Anterior cingulate cortex (tissue), 58 donors: ENCODE data around the gene KCND3.

Source experiments
- DNase-seq, 58 donors: peaks; one replicate each; lab custom pipeline; 2025; lab: John Stamatoyannopoulos, UW

KCND3 gene

DNA sequence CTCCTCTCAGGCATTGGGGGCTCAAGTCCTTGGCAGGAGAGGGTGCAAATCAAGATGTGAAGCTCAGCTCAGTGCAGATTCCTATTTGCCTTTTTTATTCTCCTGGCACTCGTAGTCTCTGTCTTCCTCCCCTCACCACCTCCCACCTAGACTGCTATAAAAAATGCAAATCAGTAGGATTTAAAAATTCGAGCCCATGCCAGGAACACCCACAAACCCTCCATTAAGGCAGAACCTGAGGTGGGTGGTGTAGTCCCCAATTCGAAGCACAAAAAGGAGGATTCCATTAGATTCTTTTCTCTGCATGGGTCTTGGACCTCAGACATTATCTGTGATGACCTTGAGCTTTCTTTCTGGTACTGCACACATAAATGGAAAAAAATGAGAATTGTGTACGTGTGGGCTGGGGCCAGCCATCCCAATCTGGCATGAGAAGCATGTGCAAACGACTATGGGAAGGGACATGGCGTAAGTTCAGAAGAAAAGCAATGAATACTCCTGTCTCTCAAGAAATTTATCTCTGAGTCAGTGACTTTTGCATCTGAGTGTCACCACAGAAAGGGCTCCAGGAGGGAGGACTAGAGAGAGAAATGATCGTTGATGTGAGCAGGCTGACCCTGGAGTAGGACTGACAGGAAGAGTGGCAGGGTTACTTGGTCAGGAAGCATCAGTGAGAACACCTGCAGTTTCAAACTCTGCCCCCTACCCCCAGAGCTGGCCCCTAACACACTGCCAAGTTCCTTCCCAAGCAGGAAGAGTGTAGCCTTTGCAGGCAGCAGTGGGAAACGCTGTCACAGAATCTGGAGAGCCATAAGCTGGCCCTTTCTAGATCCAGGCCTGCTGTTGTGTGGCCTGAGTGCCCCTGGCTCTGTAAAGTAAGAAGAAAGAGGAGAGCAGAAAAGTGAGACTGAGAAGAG, 252.0 kb downstream of the KCND3 start:
- peak in 3 of 58 donors; percentile 35 to 81 (median 69) for DNase-seq

DNA sequence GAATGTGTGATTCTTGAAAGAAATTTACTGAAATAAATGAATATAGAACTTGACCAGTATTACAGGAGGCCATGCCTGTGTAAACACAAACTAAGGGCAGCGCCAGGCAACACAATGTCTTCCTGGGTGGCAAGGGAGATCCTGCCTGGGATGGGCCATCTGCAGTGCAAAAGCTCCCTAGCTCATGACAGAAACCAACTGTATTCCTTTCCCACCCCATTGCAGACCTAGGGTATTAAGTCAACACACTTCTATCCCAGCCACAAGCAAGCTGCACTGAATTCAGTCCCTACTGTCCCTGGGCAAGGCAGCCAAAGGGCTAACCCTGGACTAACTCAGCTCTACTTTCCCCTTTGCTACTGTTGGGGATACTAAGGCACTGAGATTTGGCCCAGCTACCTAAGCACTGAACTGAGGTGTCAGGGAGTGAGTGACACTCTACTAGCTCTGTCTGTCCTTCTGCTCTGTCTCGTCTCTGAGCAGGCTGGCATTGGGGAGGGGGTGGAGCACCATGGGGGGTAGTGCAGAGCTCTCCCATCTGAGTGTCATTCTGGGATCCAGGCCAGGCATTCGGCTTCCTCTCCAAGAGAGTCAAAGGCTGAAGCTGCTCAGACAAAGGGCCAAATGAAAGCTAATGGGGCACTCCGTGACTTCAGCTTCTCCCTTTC, 252.8 kb downstream of the KCND3 start:
- DNase-seq: peak in 46 of 58 donors; percentile 37 to 83 (median 68)

DNA sequence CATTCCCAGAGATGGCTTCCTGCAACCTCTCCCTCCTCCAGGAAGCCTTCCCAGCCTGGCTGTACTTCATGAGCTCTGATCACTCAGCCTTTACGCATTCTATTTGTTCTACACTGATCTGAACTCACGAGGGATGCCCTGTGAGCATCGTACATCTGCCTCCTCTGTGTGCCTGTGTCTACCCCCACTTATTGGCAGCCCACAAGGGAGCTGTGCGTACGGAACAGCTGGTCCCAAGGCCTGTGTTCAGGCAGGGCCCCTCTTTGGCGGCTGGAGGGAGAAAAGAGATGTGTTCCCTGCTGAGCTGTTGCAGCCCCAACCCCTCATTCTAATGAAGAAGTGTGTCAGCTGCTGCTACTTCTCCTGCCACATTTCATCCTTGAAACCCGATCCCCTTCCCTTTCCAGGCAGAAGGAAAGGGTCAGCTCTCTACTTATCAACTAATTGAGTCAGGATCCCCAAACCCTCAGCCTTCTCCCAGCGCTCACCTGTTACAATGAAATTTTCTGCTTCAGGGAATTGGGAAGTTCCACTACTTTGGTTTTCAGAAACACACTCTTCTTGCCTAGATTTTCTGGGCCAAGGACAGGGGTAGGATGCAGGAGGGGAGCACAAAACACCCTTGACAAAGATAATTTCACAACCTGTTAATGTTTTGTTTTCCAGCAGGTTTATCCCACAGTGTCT, 253.5 kb downstream of the KCND3 start:
- DNase-seq: peak in 14 of 58 donors; percentile 16 to 67 (median 40)

DNA sequence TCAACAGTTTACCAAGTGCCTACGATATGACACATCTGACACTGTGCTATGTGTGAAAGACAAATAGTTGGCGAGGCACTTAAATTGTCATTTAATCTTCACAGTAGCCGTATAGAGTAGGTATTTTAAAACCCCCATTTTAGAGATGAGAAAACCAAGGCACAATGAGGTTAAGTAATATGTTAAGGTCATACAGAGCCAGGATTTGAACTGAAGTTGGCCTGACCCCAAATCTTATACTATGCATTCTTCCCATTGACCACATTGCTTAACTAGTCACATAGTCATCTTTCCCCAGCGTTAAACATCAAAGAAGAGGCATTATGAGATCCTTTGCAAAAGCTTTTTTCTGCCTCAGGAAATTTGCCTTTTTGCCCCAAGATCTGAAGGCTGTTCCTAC, 254.1 kb downstream of the KCND3 start:
- no peak for DNase-seq

DNA sequence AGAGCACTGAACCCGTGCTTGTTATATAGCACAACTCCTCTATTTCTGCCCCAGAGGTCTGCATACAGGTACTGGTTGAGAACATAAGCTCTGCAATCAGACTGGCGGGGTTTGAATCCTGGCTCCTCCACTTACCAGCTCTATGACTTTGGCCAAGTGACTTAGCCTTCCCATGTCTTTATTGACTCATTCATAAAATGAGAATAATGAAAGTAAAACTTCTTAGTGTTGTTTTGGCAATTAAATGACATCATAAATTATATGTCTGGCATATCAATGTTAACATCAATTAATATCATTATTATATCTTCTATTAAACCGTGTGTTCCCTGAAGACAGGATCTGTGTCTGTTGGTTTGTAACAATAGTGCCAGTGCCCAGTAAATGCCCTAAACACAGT, 254.6 kb downstream of the KCND3 start:
- no peak for DNase-seq

DNA sequence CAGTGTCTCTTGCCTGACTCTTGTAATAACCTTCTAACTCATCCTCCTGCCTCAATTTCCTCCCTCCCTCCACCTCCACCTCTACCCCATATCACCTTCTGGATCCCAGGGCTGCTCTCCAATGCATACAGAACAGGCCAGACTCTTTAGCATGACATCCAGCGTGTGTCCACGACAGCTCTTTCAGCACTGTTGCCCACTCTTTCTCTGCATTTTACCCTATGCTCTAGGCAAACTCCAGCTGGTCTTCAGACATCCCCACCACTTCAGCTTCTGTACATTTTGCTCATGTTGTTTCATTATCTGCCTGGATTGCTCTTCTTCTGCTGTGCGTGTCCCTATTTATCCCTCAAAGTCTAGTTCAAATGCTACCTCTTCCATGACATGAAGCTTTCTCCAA, 255.0 kb downstream of the KCND3 start:
- no peak for DNase-seq

DNA sequence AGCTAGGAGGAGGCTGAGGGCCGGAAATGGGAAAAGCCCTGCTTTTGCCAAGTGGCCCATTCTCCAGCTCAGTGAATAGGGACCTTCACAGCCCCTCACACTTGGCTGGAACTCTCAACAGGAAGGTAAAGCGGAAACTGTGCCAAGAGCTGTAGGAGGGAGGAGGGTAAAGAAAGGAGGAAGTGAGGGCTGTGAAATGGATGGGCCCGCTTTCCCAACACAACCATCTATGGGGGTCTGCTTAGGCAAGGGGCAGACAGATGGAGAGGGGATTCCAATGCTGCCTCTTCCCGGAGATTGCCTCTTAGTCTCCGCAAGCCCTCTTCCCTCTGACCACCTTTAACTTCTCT, 255.5 kb downstream of the KCND3 start:
- DNase-seq: peak in 1 of 58 donors; percentile 45

DNA sequence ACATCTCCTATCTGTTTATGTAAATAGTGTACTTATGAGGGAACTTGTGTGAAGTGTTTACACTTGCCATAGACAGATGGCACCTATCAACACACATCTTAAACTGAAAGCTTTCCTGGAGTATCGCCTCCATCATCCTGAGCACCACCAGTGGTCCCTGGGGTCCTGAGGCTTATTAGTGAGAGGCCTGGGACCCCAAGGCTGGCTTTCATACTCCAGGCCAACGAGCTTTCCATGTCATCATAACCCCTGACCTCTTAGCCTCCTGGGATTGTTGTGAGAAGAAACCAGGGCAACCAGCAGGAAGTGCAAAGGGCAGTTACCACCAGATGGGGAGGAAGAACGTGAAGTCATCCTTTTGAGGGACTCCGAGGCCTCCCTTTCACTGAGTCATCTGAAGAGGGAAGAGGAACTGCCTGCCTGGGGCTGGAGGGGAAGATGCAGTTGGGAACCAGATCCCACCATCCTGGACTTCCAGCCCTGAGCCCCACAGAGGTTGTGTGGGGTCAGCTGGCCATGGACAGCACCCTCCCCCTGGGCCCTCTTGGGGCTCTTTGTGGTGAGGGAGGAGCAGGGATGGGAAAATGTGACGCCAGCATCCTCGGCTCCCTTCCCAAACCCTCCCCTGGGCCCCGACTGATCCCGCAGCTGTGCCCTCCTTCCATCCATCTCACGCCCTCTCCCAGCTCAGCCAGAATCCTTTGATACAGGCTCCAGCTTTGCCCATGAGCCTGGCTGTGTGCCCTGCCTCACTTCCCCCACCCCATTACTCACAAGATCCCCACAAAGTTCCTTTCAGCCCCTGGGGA, 256.1 kb downstream of the KCND3 start:
- peak in 19 of 58 donors; percentile 14 to 53 (median 36) for DNase-seq

DNA sequence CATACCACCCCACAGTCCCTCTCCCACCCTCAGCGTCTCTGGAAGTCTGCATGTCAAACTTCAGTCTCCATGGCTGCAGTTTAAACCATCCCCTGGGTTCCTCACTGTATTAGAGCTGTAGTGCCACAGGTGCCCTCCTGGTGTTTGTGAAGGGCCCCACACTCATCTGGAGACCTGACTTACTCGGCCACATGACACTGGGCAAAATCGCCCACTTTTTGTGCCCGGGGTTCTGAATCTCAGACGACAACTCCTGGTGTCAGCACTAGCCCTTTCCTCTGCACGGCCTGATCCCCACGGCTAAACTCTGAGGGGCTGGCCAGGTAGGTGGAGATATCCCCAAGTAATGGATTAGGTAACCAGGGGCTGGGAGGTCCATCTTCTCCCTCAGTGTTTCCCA, 256.8 kb downstream of the KCND3 start:
- DNase-seq: no peak

DNA sequence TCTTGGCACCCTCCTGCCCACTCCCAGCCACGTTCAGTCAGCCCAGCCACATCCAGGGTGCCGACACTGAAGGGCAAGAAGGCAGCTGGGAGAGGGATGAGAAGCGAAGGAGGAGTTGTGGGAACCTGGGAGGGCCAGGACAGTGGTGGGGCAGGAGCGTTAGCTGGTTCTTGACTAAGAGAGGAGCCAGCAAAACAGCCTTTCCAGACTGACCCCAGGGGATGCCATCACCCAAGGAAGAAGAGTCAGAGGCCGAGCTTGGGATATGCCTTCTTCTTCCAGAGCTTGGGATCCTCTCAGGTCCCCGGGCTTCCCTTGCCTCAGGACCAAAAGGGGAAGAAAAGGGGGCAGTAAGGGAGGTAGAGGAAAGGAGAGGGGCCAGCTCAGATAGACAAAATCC, 257.5 kb downstream of the KCND3 start:
- no peak for DNase-seq

DNA sequence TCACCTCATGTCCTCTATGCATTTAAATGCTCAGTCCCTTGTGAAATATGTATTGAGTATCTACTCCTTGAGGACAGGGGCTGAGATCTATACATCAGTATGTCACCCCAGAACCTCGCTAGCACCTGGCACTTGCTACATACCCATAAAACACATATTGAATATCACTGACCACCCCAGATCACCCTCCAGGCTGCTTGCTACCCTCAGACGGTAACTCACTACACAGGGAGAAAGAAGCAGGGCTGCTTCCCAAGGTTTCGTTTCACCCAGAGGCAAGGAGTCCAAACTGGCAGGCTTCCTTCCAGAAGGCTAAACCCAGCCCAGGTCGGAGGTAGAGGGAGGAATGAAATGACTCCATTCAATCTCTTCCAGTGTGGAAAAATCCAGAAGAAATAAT, 258.8 kb downstream of the KCND3 start:
- DNase-seq: no peak

DNA sequence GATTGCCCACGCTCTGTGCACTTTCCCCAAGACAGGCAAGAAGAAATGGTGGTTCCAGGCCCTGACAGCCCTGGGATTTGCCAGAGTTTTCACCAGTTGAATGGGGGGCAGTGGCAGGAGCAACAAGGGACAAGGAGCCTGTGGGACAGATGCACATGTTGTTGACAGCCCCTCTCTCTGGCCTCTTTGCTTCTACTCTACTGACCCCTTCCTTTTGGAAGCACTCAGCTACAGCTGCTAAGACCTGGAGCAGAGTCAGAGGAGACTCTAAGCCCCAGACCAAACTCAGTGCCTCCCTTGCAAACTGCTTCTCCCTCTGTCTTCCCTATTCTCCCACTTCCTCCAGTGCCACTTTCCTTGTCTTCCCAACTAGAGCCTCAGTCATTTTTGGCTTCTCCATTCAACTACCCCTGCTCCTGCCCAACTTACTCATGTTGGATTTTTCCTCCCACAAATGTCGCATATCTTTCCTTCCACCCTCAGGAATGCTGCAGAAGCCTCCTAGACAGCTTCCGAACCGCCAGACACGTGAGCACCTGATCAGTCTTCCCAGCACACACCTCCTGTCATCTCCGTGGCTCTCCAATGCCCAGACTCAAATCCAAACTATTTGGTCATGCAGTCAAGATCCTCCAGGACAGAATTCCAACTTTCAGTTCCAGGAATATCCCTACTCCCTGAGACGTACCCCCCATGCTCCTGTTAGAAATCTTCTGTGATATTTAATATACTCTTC, 259.4 kb downstream of the KCND3 start:
- DNase-seq: peak in 1 of 58 donors; percentile 23

DNA sequence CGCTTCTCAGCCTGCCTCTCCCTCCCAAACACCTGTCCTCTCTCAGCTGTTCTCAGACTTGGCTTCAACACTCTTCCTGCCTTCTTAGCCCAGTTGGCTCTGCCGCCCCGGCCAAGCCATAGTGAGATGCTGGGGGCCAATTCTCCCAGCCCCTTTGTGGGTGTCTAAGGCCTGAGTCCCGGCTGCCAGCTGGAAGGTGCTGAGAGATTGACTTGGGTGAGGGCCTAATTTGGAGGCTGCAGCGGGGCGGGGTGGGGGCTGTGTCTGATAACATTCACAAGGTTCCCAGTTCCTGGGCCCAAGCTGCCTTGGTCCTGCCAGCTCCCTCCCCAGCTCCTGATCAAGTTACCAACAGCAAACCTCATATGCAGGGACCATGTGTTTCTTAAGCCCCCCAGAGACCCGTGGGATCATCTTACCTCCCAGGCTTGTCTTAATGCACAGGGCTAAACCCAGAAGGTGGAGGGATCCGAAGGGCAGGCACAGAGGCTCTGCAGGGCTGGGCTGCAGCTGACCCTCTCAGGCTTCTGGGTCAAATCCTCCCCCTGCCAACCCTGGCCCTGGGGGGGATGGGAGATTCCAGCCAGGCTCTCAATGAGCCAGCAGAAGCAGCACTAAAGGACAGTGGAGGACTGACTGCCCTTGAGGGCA, 260.1 kb downstream of the KCND3 start:
- peak in 6 of 58 donors; percentile 26 to 53 (median 38) for DNase-seq

DNA sequence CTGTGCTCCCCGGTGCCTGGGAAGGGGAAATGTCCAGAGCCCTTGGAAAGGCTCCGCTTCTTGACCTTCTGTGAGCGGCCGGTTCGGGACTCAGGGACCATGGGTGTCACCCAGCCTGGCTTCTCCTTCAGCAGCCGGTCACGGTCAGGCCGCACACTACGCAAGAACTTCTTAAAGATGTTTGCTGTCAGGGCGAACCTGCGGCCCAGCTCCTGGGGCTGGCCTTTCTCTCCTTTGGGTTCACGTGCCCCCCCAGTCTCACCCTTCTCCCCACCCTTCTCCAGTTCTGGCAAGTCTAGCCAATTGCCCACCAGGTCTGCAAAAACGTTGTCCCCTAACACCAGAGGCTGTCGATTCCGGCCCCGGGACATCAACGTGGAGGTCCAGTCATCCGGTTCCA, 262.4 kb downstream of the KCND3 start:
- DNase-seq: no peak

DNA sequence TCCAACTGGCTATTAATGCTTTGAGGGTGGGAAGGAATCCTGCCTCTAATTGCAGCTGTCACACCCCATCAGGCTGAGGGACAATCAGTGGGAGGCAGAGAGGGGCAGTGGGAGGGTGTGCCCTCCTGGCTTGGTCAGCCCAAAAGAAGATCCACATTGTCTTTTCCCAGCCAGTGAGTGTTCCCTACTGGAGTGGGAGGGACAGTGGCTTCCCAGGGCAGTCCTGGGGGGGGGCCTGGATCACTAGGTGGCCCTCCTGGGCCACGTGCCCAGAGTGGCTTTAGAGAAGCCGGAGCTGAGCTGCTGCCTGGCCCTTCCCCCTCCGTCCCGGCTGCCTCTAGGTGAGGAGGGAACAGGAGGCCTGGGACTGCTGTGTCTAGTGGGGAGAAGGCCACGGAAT, 264.3 kb downstream of the KCND3 start:
- DNase-seq: peak in 4 of 58 donors; percentile 14 to 33 (median 22)

DNA sequence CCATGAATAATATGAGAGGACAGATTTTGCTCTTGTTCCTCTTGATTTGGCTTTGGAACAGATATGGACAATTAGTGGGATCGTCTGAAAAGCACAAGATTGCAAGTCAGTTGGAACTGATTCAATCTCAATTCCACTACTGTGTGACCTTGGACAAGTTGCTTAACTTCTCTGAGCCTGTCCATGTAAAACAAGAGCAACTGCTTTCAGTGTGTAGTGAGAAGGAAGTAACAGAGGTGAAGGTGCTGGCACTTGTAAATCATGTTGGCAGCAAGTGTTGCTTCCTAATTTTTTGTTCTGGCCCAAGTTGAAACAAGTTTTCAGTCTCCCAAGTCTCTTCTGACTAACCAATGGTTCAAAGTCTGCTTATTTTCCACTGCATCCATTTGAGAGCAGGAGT, 265.6 kb downstream of the KCND3 start:
- DNase-seq: no peak

DNA sequence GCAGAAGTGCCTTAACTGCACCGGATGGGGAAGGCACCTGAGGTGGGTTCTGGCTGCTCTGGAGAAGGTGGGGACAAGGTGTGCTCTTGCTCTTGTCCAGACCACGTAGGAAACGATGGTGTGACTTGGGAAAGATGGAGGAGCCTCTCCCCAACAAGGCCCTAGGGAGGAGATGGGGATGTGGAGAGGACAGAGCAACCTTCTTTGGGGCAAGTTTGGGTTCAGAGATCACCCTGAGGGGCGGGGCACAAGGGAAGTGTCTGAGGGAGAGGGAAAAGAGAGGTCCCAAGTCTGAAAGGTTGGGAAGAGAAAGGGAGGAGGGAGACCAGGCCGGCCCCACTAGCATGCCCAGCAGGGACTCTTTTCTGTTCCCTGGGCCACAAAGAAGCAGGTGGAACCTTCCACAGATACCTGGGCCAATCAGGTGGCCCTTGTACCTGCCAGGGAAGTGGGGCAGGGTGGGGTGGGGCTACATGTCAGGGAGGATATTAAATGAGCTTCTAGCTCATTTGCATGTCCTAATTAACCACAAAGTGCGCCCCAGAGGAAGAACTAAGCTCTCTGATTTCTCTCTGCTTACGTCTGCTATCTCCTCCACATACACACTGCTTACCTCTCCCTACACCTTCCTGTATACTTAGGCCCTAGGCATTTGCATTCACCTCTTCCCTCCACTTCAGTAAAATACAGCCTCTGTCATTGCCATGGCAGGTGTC, 266.2 kb downstream of the KCND3 start:
- DNase-seq: no peak

DNA sequence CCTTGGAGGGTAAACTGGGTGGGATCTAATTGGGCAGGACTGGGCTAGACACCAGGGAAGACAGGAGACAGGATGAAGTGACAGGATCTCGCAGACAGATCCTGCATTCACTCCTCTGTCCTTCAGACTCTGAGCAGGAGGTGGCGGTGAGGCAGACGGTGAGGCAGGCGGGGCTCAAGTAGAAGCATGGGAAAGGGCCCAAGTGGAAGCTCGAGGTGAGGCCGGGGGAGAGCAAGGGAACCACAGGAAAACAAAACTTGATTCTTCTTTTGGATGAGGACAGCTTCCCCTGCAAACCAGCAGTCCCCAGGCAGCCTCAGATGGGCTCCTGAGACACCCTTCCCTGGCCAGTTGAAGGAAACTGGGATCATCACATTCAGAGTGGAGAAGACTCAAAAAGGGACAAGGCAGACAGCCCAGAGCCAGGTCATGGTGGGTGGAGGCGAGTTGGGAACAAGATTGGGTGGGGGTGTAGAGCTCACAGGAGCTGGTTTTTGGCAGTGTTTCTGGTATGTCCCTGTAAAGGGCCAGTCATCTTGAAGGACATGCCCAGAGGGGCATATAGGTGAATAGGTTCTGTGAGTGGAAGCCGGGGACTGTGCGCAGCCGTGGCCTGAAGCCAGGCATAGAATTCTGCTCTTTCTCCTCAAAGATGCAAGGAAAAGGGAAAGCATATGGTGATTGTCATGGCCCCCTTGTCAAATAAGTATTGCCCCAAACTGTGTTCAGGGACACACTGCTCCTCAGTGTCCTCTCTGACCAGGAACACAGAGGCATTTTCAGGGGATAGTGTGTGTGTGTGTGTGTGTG, 268.3 kb downstream of the KCND3 start:
- DNase-seq: peak in 2 of 58 donors; percentile 40 to 59
